Measurements from ENCODE around the gene DMGDH.

- TF ChIP-seq CTCF (IDR thresholded peaks at IDR 0.05) (no peak), POLR2A (IDR thresholded peaks at IDR 0.05) (no peak)
These were observed 38.6 kb downstream of the DMGDH start for GRCh38 chr5:79030663-79031484.
